A673 (cell line): ENCODE measurements around the gene HAPLN2.

ENCODE experiments used
- EZH2 ChIP-seq: fragments of 200-600 bp; sonication (generic); IDR thresholded peaks from 2 replicates; pipeline ENCODE4 v1.6.1; 2017; ENCODE audit warnings: borderline replicate concordance, low read depth, mild to moderate bottlenecking, mixed read lengths, antibody characterized with exemption, low read length; ENCODE audit not compliant: poor library complexity, severe bottlenecking
- TF ChIP-seq, protein P1 (sequence below): fragments of 300-800, 200-600 bp; sonication (generic); conservative IDR thresholded peaks from 2 replicates; pipeline ENCODE4 v1.5.1; 2017; ENCODE audit warnings: low read depth, mild to moderate bottlenecking, antibody characterized with exemption, low read length, moderate library complexity, mixed read lengths

- TF ChIP-seq, protein P1, sequence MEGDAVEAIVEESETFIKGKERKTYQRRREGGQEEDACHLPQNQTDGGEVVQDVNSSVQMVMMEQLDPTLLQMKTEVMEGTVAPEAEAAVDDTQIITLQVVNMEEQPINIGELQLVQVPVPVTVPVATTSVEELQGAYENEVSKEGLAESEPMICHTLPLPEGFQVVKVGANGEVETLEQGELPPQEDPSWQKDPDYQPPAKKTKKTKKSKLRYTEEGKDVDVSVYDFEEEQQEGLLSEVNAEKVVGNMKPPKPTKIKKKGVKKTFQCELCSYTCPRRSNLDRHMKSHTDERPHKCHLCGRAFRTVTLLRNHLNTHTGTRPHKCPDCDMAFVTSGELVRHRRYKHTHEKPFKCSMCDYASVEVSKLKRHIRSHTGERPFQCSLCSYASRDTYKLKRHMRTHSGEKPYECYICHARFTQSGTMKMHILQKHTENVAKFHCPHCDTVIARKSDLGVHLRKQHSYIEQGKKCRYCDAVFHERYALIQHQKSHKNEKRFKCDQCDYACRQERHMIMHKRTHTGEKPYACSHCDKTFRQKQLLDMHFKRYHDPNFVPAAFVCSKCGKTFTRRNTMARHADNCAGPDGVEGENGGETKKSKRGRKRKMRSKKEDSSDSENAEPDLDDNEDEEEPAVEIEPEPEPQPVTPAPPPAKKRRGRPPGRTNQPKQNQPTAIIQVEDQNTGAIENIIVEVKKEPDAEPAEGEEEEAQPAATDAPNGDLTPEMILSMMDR = no peak
- no peak for TF ChIP-seq EZH2
These were observed 28.7 kb upstream of the HAPLN2 start for GRCh38 chr1:156590326-156591180.
